ENCODE results near the gene NTRK2.

GRCh38 chr9:84812355-84812754, 142.8 kb downstream of the NTRK2 start:
- TF ChIP-seq POLR2A (IDR thresholded peaks at IDR 0.05): no peak
- TF ChIP-seq CTCF (IDR thresholded peaks at IDR 0.05): no peak
